NCI-H2029 (cell line): ENCODE results near the gene MRPL44.

Experiments used
- DNase-seq: peaks from one replicate; lab custom pipeline; 2025; lab: John Stamatoyannopoulos, UW

The MRPL44 gene

DNA sequence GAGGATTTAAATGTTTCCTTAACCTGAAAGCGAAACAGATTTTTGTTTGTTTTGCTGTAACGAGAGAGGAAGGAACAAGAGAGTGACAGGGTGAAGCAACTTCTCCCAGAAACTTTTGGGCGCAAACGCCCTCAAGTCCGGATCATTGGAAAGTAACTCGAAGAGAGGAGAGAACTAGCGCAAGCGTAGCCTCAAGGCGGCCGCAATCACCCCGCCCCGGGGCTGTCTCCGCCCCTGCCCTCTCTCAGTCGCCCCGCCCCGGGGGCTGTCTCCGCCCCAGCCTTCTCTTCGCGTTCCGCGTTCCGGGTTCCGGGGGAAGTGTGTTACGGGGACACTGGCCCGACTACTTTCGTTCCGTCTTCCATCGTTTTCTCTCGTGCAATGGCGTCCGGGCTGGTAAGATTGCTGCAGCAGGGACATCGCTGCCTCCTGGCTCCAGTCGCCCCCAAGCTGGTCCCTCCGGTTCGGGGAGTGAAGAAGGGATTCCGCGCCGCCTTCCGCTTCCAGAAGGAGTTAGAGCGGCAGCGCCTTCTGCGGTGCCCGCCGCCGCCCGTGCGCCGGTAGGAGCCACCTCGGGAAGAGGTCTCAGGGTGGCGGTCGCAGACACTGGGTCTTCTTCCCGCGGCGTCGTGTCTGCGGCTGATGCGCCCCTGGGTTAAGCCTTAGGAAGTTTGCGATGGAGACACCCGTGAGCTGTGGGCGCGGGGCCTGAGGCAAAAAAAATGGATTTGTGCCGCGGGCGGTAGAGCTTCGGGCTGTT, at the start of gene MRPL44:
Gene MRPL44, plus strand, starts transcription at position 372 of the 760 bp plus-strand sequence. Its CDS starts 10 bp downstream, at position 382.
- peak; percentile 89 for DNase-seq

- no peak for DNase-seq
Observed at GRCh38 chr2:223908304-223908998, 48.8 kb upstream of the MRPL44 start.

DNA sequence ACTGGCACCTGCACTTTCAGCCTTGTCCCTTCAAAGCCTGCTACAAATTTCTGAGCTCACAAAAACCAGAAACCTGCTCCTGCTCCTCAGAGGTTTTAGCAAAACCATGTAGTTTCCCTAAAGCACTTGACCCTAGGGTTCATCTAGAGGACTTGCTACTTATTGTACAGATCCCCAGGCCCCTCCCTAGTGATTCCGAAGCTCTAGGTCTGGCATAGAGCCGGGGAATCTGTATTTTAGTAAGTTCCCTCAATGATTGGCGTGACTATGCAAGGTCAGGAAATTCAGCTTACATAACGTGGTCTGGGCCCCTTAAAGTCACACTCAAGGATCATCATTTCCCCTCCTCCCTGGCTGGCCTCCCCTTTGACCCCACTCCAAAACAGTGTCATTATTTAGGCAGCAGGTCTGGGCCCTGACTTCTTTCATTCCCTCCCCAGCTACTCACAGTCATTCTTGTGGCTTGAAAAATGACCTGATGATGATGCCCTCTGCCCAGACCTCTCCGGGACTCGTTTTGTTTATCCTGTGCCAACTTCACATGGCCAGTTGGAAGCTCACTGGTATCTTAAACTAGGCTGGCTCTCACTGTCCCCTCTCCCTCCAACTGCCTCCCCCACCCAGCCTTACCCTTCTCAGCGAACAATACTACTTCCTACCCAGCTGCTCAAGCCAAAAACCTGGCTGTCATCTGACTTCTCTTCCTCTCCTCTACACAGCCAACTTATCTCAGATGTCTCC, 48.1 kb upstream of the MRPL44 start:
- no peak for DNase-seq

DNA sequence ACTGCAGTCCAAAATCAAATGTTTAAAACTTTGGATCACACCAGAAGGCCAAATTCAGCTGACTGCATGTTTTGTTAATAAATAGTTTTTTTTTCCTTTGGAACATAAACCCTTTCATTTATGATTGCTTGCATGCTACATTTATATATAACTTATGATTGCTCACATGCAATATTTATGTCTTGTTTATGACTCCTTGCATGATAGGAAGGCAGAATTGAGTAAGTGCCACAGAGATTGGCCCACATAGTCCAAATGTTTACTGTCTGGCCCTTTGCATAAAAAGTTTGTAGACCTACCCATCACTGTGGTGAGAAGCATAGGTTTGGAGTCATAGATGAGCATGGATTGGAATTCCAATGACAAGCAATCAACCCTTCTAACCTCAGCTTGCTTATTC, 42.9 kb upstream of the MRPL44 start:
- DNase-seq: no peak

GRCh38 chr2:223915071-223915470, 42.2 kb upstream of the MRPL44 start:
- DNase-seq: no peak

GRCh38 chr2:223916181-223916920, 40.9 kb upstream of the MRPL44 start:
- no peak for DNase-seq

DNA sequence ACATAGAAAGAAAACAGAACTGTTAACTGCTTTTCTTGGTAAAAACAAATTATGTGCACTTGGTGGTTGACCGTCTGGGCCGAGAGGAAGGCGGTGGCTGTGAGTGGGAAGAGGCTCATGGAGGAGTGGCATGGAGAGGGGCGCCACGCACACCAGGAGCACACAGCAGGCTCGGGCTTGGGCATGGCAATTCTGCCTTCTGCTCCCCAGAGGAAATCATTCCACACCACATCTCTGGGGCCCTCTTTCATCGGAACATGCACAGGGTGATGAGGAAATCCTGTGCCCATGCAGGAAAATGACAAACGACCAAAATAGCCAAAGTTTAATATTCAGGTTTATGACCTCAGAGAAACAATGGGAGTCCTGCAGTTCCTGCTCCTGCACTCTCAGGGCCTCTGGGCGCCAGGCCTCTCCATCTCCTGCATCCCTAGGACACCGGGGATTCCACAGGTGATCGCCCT, 38.6 kb upstream of the MRPL44 start:
- DNase-seq: no peak

DNA sequence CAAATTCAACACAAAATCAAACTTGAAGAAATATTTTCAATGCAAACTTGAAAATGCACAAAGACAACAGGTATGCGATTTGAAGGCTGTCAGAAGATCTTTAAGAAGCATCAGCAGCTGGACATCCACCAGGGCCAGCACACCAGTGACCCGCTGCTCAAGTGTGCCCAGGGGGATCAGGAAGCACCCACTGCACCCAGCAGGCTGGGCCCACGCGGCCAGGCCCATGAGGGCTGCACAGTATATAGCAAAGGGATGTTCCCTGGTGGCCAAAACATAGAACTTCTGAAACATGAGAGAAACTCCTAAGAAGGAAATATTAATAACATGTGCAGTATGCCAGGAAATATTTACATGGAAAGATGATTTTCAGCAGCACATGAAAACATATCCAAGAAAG, 37.2 kb upstream of the MRPL44 start:
- DNase-seq: no peak

DNA sequence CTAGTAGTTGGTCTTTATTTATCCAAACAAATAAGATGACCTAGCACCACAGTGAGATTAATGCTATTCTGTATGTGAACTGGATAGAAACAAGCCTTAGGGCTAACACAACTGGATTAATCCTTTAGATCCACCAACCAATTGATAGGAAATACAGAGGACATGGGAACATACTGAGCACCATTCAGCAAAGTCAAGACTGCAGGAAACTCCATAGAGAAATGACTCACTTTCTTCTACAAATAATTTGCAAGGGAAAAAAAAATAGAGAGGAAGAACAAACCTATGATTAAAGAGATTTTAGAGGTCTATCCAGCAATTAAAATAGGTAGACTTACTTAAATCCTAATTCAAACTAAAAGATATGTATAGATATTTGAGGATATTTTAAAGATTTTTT, 36.1 kb upstream of the MRPL44 start:
- no peak for DNase-seq

- no peak for DNase-seq
Observed at GRCh38 chr2:223922308-223922707, 35.0 kb upstream of the MRPL44 start.

- no peak for DNase-seq
Observed at GRCh38 chr2:223923976-223924375, 33.3 kb upstream of the MRPL44 start.

GRCh38 chr2:223925106-223925505, 32.2 kb upstream of the MRPL44 start:
- no peak for DNase-seq

GRCh38 chr2:223928113-223929006, 28.9 kb upstream of the MRPL44 start:
- DNase-seq: no peak

GRCh38 chr2:223929571-223930102, 27.6 kb upstream of the MRPL44 start:
- no peak for DNase-seq

DNA sequence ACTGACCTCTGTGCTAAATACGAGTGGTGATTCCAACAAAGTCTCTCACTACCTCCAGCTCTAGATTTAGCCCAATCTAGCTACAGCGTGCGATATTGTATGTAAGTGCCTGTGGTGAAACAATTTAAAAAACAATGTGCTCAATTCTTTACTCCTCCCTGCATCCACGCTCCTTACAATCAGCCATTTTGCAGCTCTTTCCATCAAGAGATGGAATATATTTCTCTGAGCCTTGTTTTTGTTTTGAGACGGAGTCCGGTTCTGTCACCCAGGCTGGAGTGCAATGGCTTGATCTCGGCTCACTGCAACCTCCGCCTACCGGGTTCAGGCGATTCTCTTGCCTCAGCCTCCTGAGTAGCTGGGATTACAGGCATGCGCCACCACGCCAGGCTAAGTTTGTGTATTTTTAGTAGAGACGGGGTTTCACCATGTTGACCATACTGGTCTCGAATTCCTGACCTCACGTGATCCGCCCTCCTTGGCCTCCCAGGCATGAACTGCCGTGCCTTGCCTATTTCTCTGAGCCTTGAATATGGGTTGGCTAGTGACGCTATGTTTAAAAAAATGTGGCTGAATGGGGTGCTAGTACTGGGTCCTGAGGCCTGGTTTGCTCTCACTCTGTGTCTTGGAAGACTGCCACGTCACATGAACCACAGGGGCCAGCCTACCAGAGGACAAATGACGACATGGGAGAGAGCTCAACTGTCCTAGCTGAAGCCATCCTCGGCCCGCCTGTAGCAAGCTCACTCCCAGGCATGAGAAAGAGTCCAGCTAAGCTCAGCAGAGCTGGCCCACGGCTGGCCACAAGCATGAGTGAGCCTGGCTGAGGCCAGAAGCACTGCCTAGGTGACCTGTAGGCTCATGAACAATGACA, 26.9 kb upstream of the MRPL44 start:
- DNase-seq: no peak

DNA sequence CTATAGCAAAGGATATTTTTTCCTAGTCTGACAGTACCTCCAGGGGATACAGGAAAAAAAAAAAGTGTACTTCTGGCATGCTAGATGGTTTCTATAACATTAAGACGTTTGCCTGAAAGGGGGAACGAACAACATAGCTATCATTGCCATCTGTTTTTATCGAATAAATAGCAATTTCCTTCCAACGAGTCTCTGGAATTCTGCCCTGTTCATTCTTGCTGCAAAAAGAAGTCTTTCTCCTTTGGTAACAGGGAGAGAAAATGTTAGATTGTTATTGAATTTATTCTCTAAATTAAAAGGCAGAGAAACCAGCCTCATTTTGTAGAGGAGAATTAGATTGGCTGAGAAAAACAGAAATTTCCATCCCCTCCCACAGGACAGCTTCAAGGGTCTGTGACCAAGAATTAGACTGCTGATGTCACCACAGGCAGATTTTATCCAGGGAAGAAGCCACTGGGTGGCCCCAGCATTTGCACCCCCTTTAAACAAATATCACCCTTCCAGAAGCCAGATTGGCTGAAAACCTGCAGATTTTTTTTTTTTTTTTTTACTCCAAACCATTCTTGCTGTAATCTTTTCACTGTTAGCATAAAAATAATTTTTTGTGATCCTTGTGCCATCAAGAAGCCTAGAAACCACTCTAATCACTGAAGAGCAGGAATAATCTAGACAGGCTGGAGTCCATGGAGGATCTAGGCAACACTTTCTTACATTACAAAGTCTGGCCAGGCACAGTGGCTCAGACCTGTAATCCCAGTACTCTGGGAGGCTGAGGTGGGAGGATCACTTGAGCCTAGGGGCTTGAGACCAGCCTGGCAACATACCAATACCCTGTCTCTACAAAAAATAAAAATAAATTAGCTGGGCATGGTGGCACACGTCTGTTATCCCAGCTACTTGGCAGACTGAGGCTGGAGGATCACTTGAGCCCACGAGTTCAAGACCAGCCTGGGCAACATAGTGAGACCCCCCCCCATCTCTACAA, 24.2 kb upstream of the MRPL44 start:
- DNase-seq: no peak

DNA sequence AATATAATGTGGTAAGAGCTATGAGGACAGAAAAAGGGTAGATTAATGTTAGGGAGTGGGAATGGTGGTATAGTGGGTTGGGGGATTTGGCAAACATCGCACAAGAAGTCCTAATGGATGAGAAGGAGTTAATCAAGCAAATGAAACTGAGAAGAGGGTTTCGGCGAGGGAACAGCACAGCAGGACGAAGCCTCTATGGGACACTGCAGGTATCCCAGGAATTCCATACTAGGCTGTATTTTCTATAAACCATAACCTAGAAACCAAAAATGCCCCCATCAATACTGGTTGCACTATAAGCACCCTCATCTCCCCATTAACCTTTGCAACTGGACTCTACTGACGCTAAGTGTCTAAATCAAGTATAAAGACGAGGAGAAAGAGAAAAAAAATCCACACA, 22.4 kb upstream of the MRPL44 start:
- no peak for DNase-seq

GRCh38 chr2:223935459-223936125, 21.7 kb upstream of the MRPL44 start:
- no peak for DNase-seq
